Right forelimb (tissue), 1 donor: ENCODE results near the gene SRSF8.

ENCODE experiments used
- DNase-seq: peaks from one replicate; pipeline ENCODE4 v3.0.0-alpha.2; 2018

The SRSF8 gene

GRCh38 chr11:95070471-95070870 is 3.8 kb downstream of the SRSF8 start:
- no peak for DNase-seq

- no peak for DNase-seq
Observed at GRCh38 chr11:95072948-95073347, 6.2 kb downstream of the SRSF8 start.

DNA sequence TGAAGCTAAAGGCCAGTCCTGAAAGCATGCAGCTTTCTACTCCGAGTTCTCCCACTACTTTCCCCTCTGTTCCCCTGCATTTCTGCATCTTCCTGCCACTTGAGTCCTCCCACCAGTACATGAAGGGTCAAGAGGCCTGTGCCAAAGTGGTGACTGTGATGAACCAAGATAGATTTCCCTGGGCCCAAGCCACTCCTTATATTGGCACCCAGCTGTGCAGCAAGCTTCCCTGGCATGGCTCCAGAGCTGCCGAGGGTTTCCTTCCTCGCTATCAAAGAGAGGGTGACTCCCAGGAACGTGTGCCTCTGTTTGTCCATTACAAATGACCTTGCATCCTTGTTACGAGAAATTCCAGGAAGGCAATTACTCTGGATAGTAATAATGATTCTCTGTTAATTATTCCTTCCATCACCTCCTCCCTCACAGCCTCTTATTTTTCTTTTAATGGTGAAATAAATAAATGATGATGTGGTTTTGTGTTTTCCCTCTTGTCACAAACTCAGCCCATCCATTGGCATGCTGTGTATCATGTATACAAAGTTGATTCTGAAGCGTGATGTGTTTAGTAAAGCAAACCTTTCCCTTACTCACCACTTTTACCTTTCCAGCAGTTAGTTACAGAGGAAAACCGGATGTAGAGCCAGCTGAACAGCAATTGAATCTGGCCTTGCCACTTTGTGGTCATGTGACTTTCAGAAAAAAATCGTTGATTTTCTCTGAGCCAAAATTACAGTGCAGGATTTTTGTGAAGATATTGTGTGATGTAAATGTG is 8.3 kb downstream of the SRSF8 start:
- DNase-seq = no peak

DNA sequence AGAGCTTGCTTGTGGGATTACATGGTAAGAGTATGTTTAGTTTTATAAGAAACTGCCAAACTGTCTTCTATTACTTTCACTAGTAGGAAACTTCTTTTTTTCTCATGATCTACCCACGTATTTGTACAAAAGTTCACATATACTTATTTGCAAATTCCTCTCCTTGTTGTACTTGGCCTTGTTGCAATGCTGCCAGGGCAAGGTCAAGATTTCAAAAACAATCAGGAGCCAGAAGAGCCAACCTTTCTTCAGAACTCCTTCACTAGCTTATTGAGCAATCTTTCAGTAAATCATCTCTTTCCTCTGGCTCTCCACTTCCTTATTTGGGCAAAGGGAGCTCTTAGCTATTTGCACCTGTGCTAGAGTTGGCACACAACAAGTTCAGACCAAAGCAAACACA is 9.7 kb downstream of the SRSF8 start:
- DNase-seq = no peak

GRCh38 chr11:95076981-95077380 is 10.3 kb downstream of the SRSF8 start:
- DNase-seq = no peak

DNA sequence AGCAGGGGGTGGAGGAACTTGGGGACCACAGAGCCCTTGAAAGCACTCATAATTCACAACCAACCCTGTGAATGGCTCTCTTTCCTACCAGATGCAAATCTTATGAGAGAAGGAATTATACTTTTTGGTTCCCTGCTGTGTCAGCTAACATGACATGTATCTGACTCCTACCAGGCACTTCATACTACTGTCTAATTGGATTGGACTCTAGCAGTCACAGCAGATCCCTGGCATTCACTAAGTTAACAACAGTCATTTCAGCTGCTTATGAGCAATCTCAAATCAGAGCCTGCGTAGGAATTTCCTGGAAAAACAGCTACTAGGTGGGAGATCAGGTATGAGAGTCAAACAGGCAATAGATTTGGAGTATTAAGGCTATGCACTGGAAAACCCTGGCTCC is 11.8 kb downstream of the SRSF8 start:
- DNase-seq = no peak

DNA sequence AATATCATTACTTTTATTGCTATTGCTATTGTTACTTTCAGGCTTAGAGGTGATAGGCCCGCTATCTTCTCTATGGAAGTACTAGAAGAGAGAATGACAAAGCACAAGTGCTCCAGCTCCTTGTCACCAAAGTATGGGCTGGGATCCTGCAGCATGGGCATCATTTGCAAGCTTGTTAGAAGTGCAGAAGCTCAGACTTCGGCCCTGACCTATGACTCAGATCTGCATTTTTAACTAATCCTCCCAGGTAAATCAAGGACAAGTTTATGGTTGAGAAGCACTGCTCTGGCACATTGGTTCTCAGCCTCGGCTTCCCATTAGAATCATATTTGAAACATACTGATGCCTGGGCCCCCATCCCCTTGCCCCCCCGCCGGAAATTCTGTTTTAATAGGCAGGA is 14.3 kb downstream of the SRSF8 start:
- no peak for DNase-seq

GRCh38 chr11:95081412-95081811 is 14.7 kb downstream of the SRSF8 start:
- no peak for DNase-seq

DNA sequence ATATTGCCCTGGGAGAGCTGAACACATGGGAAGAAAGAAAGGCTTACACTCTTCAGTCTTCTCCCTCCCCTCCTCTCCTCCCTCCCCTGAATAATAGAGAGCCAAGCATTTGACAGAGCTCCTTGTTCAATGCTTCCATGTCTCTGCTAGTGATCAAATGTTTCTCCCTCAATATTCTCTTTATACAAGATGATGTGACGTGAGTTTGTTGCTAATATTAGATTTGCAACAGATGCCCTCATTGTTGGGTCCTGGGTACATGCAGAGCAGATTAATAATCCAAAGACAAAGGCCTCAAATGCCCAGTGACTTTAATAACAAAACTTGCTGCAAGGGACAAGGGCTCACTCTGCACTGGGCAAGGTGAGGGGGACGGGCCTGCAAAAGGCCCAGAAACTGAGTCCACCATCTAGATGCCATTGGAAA is 15.9 kb downstream of the SRSF8 start:
- no peak for DNase-seq

- no peak for DNase-seq
Observed at GRCh38 chr11:95084509-95084908, 17.8 kb downstream of the SRSF8 start.

DNA sequence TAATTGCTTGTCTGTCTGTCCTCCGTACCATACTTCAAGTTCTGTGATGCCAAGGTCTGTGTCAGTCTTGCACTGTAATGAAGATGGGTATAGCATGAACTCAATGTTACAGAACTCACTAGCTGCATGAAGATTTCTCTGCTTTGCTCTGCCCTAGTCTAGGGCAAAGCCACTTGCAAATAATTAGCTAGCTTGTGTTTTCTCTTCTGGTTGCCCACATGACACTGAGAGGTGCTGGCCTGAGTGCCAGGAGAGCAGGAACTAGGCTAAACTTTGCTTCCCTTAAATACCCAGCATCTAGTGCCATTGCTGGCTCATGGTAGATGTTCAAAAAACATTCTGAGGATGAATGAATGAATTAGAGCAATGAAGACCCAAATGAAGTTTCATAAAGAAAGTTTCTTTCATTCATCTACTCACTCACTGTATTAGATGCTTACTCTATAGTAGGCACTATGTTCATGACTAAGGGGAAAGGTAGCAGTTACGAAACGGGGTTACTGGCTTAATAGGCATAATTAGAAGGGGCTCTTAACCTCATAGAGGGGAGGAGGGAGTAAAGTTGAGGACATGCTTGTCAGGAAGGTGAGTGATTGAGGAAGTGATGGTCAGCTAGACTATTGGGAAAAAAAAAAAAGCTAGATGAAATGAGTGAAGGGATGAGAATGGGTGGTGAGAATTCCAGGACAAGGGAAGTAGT is 18.5 kb downstream of the SRSF8 start:
- DNase-seq = no peak

DNA sequence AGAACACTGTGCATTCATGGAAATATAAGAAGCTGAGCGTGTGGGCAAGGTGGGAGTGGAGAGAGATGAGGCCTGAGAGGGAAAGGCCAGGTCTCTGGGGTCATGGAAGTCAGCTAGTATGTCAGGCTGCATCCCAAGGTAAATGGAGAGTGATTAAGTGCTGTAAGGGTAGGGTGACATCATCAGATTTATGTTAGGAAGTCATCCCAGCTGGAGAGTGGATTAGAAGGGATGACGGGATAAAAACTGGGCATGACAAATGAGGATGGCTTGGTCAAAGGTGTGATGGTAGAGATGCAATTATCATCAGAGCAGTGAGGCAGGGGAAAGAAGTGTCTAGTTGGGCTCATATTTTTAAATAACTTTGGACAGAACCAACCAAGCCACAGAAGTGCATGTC is 19.4 kb downstream of the SRSF8 start:
- DNase-seq = no peak

DNA sequence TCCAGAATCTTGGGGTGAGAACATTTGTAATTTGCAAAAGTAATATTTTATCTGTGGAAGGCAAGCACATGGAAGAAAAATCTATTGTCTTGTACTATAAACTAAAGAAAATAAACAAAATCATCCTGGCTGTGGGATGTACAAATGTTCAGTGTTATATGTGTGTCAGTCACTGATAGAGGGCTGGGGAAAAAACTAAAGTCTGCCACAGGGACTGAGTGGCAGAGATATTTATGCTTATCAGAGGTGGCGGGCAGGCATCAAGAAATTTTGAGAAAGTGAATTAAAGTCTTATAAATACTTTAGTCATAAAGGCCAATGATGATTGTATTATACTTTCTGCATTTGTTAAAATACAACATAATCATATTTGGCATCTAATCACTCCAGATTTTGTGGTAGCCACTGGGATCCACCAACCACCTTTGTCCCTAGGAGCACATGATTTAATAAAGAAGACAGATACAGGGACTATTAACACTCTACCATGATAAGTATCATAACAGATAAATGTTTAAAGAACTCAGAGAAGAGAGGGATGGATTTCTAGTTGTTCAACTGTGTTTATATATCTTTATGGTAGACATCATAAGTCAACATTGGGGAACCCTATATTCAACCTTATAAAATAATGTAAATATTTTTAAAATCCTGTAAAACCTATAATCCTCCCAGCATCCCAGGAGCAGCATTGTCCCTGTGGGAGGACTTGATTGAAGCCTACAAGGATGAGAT is 20.3 kb downstream of the SRSF8 start:
- DNase-seq = no peak

GRCh38 chr11:95088946-95089619 is 22.4 kb downstream of the SRSF8 start:
- no peak for DNase-seq

GRCh38 chr11:95089620-95090542 is 23.2 kb downstream of the SRSF8 start, which contains the start of gene ENDOD1:
Gene ENDOD1, plus strand, starts transcription at chr11:95089846. Its CDS starts 82 bp downstream, at chr11:95089928.
- DNase-seq = peak; percentile 91

DNA sequence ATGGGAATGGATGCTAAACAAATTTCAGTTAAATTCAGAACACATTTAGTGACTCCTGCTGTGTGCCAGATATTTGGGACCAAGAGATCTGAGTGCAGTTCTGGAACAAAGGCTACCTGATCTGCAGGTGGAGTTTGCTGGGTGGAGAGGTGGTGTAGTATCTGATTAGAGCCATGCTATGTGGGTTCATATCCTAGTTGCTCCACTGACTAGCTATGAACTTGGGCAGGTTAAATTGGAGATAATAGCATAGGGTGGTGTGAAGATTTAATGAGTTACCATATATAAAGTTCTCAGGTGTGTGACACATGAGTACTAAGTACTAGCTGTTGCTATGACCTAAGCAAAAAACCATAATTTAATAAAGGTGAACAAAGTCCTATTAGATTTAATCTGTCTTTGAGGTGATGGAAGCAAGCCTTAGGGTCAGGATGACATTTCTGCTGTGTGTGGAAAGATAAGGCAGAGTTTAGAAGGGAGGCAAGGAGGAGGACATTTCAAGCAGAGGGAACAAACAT is 25.0 kb downstream of the SRSF8 start:
- DNase-seq = no peak

DNA sequence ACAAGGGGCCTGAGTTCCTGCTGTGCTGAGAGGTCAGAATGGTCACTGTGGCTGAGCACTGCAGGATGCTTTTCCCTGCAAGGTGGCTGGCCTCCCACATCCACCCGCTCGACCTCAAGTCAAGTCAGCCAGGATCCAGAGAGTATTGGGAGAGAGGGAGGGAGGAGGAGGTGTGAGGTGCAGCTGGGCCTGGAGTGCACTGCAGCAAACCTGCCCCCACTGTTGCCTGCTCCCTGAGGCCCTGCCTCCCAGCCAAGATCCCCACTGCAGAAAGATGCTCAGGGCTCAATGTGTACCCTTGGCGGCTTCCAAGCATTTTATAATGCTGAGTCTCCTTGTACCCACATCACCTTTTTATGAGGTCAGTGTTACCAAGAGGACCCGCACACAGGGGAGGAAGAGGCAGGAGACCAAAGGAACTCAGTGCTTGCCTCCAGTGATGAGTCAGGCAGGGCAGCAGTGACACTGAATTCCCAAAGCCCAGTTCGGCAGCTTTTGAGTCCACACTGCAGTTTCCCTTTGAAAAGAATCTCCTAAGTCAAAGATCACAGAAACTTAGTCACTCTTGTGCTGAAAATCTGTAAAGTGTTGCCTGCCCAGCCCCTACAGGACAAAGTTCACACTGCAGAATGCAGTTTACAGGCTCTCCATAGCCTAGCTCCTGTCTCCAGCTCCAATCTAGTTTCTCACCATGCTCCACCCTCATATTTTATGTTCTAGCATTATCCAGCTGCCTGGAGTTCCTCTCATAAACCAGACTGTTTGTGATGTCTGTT is 26.0 kb downstream of the SRSF8 start:
- DNase-seq = no peak

DNA sequence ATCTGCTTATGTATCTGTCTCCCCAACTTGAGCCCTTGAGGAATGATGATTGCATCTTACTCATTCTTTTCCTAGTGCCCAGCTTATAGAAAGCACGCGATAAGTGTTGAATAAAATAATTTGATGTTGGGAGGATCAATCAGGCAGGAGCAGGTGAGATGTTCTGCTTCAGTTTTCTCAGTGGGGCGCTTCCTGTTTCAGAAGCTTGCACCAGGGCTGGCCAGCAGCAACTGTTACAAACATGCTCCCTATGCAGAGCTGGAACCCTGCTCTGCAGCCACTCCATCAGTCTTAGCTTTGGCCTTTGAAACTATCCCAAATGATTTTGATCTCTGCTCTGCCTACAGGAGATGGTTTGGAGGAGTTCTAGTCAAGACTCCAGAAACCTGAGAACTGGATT is 26.8 kb downstream of the SRSF8 start:
- no peak for DNase-seq

DNA sequence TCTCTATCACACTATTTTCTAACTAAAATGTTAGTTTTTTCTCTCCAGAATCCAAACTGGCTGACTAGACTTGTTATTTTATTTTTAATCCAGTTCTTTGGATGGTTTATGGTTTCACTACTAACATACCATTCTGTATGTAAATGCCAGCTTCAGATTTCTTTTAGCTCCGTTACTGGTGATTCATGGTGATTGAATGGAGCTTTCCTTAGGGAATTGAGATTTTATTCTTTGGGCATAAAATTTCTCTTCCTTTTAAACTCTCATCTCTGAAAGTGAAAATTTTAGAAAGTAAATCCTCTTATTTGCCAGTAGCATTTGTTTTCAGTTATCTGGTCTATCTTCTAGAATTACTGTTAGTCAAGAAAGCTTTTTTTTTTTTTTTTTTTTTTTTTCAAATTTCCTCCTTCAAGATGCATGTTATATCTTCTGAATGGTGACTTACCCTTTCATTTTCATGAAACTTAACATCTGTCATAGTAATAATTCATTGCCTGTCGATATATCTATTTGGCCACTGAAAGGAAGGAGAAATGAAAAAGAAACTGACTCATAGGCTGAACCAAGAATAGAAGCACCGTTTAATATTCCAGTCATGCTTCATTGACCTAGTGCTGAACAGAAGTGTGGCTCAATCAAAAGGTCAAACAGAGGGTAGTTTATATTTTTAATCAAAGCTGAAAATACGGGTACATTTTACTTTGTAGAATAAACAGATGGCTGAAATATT is 29.3 kb downstream of the SRSF8 start:
- DNase-seq = no peak

DNA sequence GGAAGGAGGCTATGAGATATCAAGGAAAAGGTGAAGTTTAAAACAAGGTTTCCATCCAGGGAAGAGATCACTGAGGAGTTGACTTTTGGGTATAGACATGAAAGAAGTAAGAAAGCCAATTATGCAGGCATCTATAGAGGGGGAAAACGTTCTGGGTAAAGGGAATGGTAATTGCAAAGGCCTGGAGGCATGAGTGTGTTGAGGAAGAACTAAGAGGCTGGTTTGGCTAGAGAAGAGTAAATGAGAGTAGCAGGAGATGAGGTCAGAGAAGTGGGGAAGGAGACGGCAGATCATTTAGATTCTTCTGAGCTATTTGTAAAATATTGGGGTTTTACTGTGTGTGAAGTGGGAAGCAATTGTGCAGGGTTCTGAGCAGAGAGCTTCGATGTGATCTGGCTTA is 30.5 kb downstream of the SRSF8 start:
- no peak for DNase-seq
